HG03457 (cell line): ENCODE results near the gene STK11.

Experiments
- ATAC-seq: cut with Tn5 transposase; IDR thresholded peaks from one replicate; pipeline ENCODE4 v1.9.1; 2021; ENCODE audit warnings: moderate number of reproducible peaks; ENCODE audit not compliant: unreplicated experiment

Gene STK11, protein sequence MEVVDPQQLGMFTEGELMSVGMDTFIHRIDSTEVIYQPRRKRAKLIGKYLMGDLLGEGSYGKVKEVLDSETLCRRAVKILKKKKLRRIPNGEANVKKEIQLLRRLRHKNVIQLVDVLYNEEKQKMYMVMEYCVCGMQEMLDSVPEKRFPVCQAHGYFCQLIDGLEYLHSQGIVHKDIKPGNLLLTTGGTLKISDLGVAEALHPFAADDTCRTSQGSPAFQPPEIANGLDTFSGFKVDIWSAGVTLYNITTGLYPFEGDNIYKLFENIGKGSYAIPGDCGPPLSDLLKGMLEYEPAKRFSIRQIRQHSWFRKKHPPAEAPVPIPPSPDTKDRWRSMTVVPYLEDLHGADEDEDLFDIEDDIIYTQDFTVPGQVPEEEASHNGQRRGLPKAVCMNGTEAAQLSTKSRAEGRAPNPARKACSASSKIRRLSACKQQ

DNA sequence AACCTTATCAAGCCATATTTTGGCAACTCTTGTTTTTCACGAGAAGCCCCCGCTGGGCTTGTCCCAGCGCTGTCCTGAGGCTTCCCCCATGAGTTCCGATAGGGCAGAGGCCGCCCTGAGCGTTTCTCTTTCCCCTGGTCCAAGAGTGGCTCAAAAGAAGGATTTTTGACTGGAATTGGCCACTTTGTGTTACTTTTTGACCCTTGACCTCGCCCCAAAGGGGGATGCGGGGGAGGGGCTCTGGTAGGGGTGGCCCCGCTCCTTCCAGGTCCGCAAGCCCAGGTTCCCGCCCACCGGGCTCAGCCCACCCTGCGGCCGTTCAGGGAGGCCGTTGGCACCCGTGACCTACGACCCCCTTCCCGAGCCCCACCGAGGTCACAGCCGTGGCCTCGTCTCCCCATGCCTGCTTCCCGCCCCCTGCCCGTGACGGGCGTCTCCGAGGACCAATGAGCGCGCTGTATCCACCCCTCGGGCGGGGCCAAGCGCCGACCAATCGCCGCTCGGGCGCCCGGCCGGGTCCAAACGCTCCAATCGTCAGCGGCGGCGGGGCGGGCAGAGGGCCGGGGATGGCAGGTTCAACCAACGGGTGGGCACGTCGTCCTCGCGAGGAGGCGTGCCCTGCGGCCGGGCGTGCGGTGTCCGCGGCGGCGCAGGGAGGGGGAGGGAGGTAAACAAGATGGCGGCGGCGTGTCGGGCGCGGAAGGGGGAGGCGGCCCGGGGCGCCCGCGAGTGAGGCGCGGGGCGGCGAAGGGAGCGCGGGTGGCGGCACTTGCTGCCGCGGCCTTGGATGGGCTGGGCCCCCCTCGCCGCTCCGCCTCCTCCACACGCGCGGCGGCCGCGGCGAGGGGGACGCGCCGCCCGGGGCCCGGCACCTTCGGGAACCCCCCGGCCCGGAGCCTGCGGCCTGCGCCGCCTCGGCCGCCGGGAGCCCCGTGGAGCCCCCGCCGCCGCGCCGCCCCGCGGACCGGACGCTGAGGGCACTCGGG, at the start of gene STK11:
Gene STK11 (plus strand): TSS at position 665 of the 986 bp plus-strand sequence. CDS start 1,136 bp downstream, outside the sequence.
- peak; percentile 74 for ATAC-seq

DNA sequence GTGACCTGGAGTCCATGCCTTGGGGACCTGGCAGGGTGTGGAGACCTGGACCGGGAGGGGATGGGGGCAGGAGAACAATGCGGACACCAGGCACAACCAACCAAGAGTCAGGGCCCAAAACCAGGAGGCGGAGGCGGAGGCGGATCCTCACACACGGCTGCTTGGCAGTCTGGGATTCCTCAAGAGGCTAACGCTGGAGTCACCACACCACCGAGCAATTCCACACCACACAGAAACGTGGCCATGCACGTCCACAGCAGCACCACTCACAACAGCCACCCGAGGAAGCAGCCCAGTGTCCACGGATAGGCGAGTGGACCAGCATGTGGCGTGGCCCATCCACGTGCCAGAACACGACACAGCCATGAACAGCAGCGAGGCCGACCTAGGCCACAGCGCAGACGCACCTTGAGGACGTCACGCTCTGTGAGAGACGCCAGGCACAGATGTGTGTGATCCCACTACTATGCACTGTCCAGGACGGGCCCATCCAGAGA, 49.2 kb upstream of the STK11 start:
- ATAC-seq, result no peak

DNA sequence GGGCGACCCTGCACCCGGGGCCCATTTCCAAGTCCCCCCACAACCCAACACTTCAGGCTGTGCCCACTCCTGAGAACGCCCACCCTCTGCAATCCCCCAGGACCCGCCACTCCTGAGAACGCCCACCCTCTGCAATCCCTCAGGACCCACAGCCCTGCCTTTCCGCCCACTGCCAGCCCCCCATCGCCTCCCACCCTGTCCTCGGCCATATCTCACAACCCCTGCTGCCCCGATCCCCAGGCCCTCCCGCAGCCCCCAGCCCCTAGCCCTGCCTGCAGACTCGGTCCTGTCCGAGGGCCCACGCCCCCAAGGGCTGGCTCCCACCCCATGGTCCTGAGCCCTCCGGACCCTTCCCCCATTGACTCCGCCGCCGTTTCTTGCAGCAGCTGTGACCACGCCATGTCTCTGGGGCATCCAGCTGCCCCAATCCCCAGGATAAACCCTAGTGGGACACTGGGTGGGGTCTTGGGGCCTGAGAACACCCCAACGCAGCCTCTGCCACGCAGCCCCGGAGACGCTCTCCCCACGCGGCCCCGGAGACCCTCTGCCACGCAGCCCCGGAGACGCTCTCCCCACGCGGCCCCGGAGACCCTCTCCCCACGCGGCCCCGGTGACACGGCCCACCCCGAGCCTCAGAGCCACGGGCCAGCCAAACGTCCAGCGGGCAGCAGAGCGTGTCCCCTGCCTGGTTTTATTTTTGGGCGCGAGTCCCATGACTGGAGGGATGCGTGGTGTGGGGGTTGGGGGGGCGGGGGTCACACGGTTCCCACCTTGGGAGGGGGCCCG, 48.6 kb upstream of the STK11 start:
- ATAC-seq, result no peak

DNA sequence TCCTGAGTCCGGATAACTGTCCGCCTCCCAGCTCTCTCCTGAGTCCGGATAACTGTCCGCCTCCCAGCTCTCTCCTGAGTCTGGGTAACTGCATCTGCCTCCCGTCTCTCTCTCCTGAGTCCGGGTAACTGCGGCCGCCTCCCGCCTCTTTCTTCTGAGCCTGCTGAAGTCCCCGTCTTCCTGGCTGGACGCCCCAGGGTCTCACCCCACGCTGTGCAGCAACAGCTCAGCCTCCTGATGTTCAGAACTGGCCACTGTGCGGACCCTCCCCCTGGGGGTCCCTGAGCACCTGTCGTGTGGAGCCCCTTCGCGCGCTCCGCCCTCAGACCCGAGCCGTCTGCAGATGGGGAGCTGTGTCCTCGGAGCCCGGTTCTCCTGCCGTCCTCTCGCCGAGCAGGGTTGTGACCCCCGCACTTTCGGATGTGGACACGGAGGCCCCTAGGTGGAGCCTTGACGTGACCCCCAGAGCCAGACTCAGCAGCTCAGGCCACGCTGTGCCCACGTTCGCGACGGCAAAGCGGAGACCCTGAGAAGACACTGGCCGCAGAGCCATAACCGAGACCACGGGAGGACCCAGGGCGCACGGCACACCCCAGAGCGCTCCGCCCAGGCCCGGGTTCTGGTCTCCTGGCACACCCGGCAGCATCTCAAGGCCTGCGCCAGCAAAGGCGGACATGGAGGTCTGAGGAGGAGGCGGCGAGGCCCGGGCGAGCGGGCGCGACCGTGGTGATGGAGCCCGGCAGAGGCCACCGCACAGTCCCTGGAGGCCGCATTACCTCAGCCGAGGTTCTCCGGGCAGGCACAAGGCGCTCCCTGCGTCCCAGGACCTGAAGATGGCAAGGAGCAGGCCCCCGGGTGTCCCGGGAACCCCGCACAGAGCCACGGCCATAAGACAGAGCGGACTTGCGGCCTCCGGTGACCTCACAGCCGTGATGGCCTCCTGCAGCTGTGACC, 47.4 kb upstream of the STK11 start:
- ATAC-seq, result no peak

DNA sequence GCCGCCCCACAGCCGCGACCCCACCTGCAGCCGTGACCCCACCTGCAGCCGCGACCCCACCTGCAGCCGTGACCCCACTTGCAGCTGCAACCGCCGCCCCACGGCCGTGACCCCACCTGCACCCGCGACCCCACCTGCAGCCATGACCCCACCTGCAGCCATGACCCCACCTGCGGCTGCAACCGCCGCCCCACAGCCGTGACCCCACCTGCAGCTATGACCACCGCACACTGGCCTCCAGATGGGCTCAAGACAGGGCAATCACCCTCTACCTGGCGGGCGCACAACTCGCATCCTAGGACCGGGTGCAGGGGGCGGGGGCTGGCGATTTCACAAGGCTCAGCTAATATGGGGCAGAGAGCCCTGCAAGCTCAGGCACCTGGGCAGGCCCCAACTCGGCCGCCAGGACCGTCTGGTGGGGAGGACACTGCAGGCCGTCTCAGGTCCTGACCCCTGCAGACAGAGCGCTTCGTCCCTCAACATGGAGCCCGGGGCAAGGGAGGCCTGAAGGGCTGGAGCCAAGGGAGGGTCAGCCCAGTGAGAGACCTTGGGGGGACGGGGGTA, 46.6 kb upstream of the STK11 start:
- ATAC-seq, result no peak

DNA sequence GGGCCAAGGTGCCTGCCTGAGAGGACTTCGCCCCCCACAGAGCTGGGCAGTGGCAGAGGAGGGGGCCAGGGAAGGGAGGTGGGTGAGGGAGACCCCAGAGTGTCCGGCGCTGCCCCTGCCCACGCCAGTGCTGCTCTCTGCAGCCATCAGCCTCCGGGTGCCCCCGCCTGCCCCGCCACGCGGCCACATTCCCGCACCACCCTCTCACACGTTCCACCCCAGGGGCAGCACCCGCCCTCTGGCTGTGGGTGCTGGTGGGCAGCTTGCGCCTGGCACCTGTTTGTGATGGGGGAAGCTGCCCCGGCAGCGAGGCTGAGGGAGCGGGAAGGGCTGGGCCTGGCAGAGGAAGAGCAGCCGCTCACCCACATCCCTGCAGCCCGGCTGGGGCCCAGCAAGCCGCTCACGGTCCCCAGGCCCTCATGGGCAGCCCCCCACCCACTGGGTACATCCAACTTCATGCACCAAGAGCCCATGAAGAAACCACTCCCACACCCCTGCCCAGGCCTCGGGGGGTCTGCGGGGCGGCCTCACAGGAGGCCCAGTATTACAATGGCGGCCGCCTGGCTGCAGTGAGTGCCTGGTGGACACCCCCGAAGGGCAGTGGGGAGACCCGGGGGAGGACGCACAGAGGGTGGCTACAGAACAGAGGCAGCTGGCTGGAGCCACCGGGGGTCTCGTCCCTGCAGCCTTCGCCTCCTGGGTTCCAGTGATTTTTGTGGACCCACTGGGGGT, 45.5 kb upstream of the STK11 start:
- no peak for ATAC-seq

DNA sequence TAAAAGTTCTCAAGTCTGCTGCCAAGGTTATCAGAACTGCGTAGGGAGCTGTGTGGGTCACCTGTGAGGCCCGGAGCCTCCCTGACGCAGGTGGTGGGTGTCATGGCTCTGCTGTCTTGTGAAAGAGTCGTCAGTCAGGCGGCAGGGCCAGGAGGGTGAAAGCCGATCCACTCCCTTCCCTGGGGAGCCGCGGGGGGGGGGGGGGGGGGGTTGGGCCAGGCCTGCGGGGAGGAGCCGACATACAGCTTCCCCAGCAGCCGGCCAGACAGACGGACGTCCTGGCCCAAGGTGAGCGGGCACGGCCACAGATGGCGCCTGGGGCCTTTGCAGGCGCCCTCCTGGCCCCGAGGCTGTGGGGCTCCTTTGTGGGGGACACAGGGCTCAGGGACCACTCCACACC, 43.9 kb upstream of the STK11 start:
- ATAC-seq, result no peak

DNA sequence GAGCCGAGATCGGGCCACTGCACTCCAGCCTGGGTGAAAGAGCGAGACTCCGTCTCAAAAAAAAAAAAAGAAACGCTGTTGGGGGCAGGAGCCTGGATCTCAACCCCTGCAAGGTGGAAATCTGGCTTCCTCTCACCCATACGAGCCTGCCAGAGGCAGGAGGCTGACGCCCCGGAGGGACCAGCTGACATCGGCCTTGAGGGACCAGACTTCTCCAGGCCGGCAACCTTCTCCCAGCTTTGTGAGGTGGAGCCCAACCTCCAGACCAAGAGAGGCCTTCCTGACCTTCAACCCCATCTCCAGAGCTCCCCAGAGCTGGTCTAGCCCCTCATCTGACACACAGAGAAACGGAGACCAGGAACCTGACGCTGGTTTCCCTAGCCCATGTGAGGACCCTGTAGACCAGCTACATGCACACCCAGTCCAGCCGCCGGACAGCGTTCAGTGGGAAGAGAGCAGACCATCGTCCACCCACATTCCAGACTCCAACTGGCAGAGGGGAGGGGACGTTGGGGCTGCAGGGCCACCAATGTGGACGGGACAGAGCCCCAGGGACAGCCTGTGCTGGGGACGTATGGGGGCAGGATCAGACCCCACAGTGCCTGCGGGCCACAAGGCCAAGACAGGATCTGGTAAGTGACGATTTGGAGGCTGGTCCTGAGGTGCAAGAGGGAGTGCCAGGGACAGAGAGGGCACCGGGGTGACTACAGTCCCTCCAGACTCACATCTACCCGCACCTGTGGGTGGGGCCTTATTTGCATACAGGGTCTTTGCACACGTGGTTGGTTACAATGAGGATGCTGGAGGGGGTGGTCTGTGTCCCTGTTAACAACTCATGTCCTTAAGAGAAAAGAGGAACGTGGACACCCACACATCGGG, 42.9 kb upstream of the STK11 start:
- ATAC-seq, result no peak

DNA sequence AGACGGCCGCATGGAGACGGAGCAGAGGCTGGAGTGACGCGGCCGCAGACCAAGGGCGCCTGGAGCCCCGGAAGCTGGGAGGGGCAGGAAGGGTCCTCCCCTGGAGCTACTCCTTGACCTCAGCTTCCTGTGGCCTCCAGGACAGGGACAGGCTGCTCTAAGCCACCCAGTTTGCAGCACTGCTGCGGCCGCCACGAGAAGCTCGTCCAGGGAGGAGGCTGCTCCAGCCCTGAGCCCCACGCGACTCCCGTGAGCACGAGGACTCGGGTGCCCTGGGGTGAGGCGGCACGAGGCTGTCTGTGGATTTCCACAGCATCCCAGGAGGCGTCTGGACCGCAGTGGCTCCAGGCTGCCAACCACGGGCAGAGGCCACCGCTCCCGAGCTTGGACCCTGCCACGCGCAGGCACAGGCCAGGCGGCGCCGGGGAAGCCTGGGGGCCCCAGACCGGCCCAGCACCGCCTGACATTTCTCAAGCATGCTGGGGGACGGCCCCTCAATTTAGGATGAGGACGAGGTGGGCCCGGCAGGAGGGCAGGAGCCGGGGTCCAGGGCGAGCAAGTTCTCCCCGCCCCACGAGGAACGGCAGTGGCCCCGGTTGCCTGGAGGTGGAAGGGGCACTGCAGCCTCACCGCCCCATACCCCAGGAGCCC, 42.2 kb upstream of the STK11 start:
- no peak for ATAC-seq

DNA sequence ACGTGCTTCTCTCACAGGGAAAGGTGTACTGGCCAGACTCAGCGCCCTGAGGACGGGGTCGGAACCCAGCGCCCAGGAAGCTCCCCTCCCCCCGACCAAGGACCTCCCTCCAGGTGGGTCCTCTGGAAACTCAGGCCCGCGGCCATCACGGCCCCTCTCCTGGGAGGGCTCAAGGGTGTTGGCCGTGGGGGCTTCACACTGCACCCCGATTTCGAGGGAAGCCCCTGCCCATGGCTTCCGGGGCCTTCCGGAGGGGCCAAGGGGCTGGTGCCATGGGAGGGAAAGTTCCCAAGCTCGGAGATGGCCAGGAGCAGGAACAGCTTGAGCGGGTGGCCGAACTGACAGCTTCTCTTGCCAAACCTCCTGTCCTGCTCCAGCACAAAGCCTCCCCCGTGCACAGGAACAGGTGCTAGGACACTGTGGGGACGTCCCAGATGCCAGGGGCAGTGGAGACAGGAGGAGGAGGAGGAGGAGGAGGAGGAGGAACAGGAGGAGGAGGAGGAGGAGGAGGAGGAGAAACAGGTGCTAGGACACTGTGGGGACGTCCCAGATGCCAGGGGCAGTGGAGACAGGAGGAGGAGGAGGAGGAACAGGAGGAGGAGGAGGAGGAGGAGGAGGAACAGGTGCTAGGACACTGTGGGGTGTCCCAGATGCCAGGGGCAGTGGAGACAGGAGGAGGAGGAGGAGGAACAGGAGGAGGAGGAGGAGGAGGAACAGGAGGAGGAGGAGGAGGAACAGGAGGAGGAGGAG, 41.5 kb upstream of the STK11 start:
- no peak for ATAC-seq

DNA sequence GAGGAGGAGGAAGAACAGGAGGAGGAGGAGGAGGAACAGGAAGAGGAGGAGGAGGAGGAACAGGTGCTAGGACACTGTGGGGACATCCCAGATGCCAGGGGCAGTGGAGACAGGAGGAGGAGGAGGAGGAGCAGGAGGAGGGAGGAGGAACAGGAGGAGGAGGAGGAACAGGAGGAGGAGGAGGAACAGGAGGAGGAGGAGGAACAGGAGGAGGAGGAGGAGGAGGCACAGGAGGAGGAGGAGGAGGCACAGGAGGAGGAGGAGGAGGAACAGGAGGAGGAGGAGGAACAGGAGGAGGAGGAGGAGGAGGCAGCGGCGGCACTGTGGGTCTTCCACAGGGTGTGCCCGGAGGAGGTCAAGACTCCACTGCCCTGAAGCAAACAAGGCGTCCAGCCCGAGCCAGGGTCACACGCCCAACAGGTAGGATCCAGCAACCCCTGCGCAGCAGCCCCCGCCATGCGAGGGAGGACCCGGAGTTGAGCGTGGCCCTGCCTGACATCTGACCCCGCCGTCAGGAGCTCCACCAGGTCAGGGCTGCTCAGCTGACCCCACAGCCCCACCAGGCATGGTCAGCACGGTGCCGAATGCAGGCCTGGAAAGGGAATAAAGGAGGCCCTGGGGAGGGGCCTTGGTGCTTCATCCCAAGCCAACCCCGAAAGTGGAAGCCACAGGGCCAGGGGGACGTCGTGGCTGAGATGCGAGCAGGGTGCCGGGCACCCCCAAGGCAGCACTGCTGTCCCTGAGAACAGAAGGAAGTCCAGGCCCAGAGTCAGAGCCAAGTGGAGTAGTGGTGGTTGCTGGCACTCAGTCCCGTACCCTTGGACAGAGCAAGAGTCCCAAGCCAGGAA, 40.7 kb upstream of the STK11 start:
- no peak for ATAC-seq

DNA sequence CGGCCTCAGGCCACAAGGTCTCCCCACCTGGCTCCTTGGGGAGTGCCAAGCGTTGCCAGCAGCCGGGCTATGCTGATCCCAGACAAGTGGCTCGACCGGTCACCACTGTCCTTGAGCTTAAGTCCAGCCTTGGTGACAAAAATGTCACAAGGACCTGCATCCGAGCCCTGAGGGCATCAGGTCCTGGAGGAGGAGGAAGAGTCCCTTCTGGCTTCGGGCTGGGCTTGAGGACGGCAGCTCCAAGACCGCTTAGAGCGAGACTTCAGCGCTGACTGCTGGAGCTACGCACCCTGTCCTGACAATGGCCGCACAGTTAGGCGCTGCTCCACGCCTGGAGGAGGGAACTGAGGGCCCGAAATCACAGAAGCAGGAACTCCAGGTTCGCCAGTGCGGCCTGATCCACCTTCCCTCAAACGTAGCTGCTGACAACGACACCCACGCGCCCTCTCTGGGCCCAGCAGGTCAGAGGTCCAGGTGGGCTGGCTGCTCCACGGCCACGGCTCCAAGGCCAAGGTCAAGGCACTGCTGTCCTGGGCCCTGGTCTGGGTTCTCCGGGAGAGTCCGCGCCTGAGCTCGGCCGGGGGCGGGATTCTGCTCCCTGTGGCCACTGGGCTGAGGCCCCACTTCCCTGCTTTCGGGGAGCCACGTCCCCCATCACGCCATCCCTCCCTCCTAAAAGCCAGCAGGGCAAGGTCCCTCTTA, 38.6 kb upstream of the STK11 start:
- no peak for ATAC-seq

DNA sequence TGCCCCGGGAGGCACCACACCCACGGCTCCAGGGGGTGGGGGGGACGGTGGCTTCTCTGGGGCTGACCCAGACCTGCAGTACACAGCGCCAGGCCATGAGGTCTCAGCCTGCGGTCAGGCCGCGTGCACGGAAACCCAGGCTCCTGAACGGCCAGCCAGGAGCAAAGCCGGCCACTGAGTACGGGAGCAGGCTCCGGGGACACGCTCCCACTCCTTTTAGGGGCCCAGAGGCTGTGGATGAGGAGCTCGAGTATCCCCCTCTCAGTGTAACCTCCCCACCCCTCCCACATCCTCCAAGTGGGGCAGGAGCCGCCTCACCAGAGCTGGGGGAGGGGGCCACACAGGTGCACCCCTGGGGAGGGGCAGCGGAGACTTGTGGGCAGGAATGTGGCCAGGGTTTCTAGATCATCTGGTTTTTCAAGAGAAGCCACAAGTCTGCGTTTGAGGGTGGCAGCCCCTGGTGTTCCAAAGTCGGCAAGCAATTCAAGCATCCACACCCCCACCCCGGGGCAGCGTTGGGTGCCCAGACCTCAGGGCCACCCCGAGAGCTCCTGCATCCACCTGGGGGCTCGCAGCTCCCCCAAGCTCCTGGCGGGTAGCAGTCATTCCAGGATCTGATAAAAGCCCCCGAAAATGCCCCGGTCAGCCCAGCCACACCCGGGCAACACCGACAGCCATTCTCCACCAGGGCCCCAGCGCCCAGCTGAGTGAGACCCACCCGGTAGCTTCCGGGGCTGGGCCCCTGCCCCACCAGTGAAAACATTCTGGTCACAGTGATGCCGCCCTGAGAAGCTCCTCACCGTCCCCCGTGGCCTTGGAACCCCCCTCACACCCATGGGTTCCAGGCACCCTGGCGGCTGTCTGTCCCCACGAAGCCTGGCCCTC, 37.6 kb upstream of the STK11 start:
- no peak for ATAC-seq
